H9 (cell line): ENCODE results near the gene PABPN1. TPM values are rescaled to one million over a fixed set of nuclear protein-coding genes. Genes with fewer than 3 reads are reported as not detected.

Source experiments
- DNase-seq: peaks from one replicate; pipeline ENCODE4 v3.0.0-alpha.2; 2017
- H2AFZ ChIP-seq: one replicate; pipeline ENCODE4 v1.6.1; 2013; ENCODE audit warnings: mild to moderate bottlenecking, low read length, control low read depth, moderate library complexity
- H2AK5ac ChIP-seq: 2 replicates; pipeline ENCODE4 v1.6.1; 2013; ENCODE audit warnings: low read length, control low read depth, mixed read lengths; ENCODE audit not compliant: insufficient read length
- H2BK120ac ChIP-seq: one replicate; pipeline ENCODE4 v1.6.1; 2013; ENCODE audit warnings: low read depth, mild to moderate bottlenecking, low read length, control low read depth, inconsistent platforms; ENCODE audit not compliant: poor library complexity, severe bottlenecking
- H2BK12ac ChIP-seq: 2 replicates; pipeline ENCODE4 v1.6.1; 2013; ENCODE audit warnings: low read length, control low read depth, mixed read lengths, low read depth; ENCODE audit not compliant: insufficient read length
- H2BK15ac ChIP-seq: 2 replicates; pipeline ENCODE4 v1.6.1; 2013; ENCODE audit warnings: low read depth, low read length, control low read depth
- H2BK20ac ChIP-seq: one replicate; pipeline ENCODE4 v1.6.1; 2013; ENCODE audit warnings: low read depth, mild to moderate bottlenecking, low read length, control low read depth, inconsistent platforms; ENCODE audit not compliant: poor library complexity, severe bottlenecking
- H2BK5ac ChIP-seq: 2 replicates; pipeline ENCODE4 v1.6.1; 2013; ENCODE audit warnings: low read length, control low read depth, mixed read lengths; ENCODE audit not compliant: insufficient read length
- H3K14ac ChIP-seq: 2 replicates; pipeline ENCODE4 v1.6.1; 2013; ENCODE audit warnings: low read length, control low read depth; ENCODE audit not compliant: insufficient read depth
- H3K18ac ChIP-seq: 2 replicates; pipeline ENCODE4 v1.6.1; 2013; ENCODE audit warnings: low read depth, mild to moderate bottlenecking, mixed read lengths, low read length, control low read depth; ENCODE audit not compliant: insufficient read length
- H3K23ac ChIP-seq: 2 replicates; pipeline ENCODE4 v1.6.1; 2013; ENCODE audit warnings: low read length, control low read depth, mixed read lengths, low read depth; ENCODE audit not compliant: insufficient read length
- H3K23me2 ChIP-seq: 2 replicates; pipeline ENCODE4 v1.6.1; 2013; ENCODE audit warnings: low read depth, mild to moderate bottlenecking, mixed read lengths, low read length, control low read depth; ENCODE audit not compliant: insufficient read length, poor library complexity, severe bottlenecking
- H3K27ac ChIP-seq: 2 replicates; pipeline ENCODE4 v1.5.1; 2013; ENCODE audit warnings: low read length, control low read depth, mixed read lengths, low read depth; ENCODE audit not compliant: insufficient read length
- H3K27me3 ChIP-seq: 2 replicates; pipeline ENCODE4 v1.6.1; 2013; ENCODE audit warnings: low read length, control low read depth, inconsistent platforms; ENCODE audit not compliant: insufficient read depth
- H3K4ac ChIP-seq: 2 replicates; pipeline ENCODE4 v1.6.1; 2013; ENCODE audit warnings: low read depth, mild to moderate bottlenecking, control low read depth, inconsistent platforms, low read length, moderate library complexity
- H3K4me1 ChIP-seq: 2 replicates; pipeline ENCODE4 v1.6.1; 2013; ENCODE audit warnings: low read length, control low read depth, inconsistent platforms; ENCODE audit not compliant: insufficient read depth
- H3K4me2 ChIP-seq: 2 replicates; pipeline ENCODE4 v1.6.1; 2013; ENCODE audit warnings: low read length, control low read depth, mixed read lengths; ENCODE audit not compliant: insufficient read length, insufficient read depth
- H3K56ac ChIP-seq: 2 replicates; pipeline ENCODE4 v1.6.1; 2013; ENCODE audit warnings: low read depth, mild to moderate bottlenecking, mixed read lengths, low read length, control low read depth; ENCODE audit not compliant: insufficient read length
- H3K79me1 ChIP-seq: 2 replicates; pipeline ENCODE4 v1.6.1; 2013; ENCODE audit warnings: low read depth, mild to moderate bottlenecking, moderate library complexity, low read length, control low read depth, inconsistent platforms; ENCODE audit not compliant: insufficient read depth, poor library complexity, severe bottlenecking
- H3K79me2 ChIP-seq: 2 replicates; pipeline ENCODE4 v1.6.1; 2013; ENCODE audit warnings: low read length, control low read depth, inconsistent platforms; ENCODE audit not compliant: insufficient read depth
- H3K9ac ChIP-seq: 2 replicates; pipeline ENCODE4 v1.6.1; 2013; ENCODE audit warnings: low read length, control low read depth, mixed read lengths; ENCODE audit not compliant: insufficient read length; ENCODE audit errors: extremely low read depth
- H3K9me3 ChIP-seq: one replicate; pipeline ENCODE4 v1.6.1; 2013; ENCODE audit warnings: low read depth, low read length, inconsistent platforms; ENCODE audit not compliant: control insufficient read depth
- H3T11ph ChIP-seq: one replicate; pipeline ENCODE4 v1.6.1; 2013; ENCODE audit warnings: mild to moderate bottlenecking, low read length, control low read depth, inconsistent platforms
- H4K20me1 ChIP-seq: one replicate; pipeline ENCODE4 v1.6.1; 2013; ENCODE audit not compliant: control insufficient read depth, insufficient read length, insufficient read depth
- H4K5ac ChIP-seq: 2 replicates; pipeline ENCODE4 v1.6.1; 2013; ENCODE audit warnings: low read depth, mild to moderate bottlenecking, mixed read lengths, low read length, control low read depth; ENCODE audit not compliant: insufficient read length
- H4K8ac ChIP-seq: replicated peaks from 2 replicates; pipeline ENCODE4 v1.6.1; 2013; ENCODE audit warnings: low read length, control low read depth, mixed read lengths, low read depth; ENCODE audit not compliant: insufficient read length
- H4K91ac ChIP-seq: 2 replicates; pipeline ENCODE4 v1.6.1; 2013; ENCODE audit warnings: low read depth, mild to moderate bottlenecking, moderate library complexity, mixed read lengths, low read length, control low read depth; ENCODE audit not compliant: insufficient read length
- H3K27ac Mint-ChIP-seq, 3 experiments: 2 replicates in 2 of 3; 3 replicates in 1 of 3; pipeline ENCODE4 v1.8.0; 2020 to 2021; ENCODE audit warnings: mixed read lengths in 3 of 3, mild to moderate bottlenecking in 1 of 3, moderate library complexity in 1 of 3
- H3K27me3 Mint-ChIP-seq: 2 replicates; pipeline ENCODE4 v1.8.0; 2021; ENCODE audit warnings: low read depth, mild to moderate bottlenecking, moderate library complexity, mixed read lengths
- H3K36me3 Mint-ChIP-seq, 3 experiments: 2 replicates in 2 of 3; 3 replicates in 1 of 3; pipeline ENCODE4 v1.8.0; 2020 to 2021; ENCODE audit warnings: low read depth in 3 of 3, mixed read lengths in 3 of 3; ENCODE audit not compliant: insufficient read depth in 1 of 3
- H3K4me1 Mint-ChIP-seq, 2 experiments: 2 replicates each; pipeline ENCODE4 v1.8.0; 2020; ENCODE audit warnings: mixed read lengths in 2 of 2
- H3K4me3 Mint-ChIP-seq, 2 experiments: 2 replicates in 1 of 2; 3 replicates in 1 of 2; pipeline ENCODE4 v1.8.0; 2020 to 2021; ENCODE audit warnings: mild to moderate bottlenecking in 2 of 2, mixed read lengths in 2 of 2, moderate library complexity in 1 of 2
- H3K9me3 Mint-ChIP-seq, 2 experiments: 2 replicates in 1 of 2; 3 replicates in 1 of 2; pipeline ENCODE4 v1.8.0; 2020; ENCODE audit warnings: mild to moderate bottlenecking in 2 of 2, mixed read lengths in 2 of 2, moderate library complexity in 1 of 2
- WGBS: extraction: QIAGEN DNeasy Blood & Tissue Kit; methylation state at CpG from one replicate; pipeline ENCODE4 v1.1.7; 2013; ENCODE audit warnings: missing lambda C conversion rate, low lambda C conversion rate, mixed read lengths; ENCODE audit not compliant: insufficient read length; ENCODE audit errors: extremely low coverage; 5-methylcytosine and 5-hydroxymethylcytosine counted together
- total RNA-seq: library from RNA; stranded (reverse); gene quantifications from 2 replicates; pipeline ENCODE4 v1.2.1, GENCODE V29; 2021
- TF ChIP-seq, protein P1 (sequence below): fragments of 200-600 bp; sonication (generic); conservative IDR thresholded peaks from 3 replicates; pipeline ENCODE4 v1.8.0; 2021; ENCODE audit warnings: antibody characterized with exemption, mild to moderate bottlenecking

The PABPN1 gene
- total RNA-seq, 1 experiment from 2014 or later: 333 TPM

DNA sequence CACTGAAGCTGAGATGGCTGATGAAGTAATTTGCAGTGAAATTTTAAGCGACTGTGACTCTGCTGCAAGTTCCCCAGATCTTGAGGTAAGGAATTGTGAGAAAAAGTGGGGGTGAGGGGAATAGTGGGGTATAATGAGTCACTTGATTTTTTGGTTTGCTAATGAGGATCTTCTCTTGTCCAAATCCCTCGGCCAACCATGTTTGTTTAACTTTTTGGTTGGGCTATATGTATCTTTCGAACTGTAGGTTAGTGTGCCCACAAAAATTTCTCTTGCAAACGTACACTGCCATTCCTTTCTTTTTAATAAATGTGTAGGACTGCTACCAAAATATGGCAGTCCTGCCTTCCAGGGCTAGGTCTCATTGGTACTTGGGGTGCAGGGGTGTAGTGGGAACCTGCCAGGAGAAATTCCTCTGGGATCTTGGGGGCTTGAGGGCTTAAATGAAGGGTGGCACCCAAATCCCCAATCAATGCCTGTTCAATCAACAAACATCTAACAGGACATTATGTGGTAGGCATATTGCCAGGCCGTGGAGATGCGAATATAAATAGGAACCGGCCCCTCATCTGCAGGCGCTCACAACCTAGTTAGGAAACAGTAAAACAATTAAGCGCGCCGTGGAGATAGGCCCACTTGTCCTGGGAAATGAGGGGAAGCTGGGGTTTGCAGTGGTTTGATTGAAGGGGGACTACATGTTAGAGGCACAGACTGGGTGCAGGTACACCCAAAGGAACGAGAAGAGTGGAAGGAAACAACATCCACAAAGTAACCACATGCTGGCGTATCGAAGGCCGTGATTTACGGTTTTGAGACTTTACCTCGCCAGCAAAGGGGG, 1.3 kb upstream of the PABPN1 start:
- H3K4me2 ChIP-seq: peak overlapping the region; percentile 62
- H3K9me3 ChIP-seq: no peaks in the 10 kb centered on the region
- no peak overlapping the region for H3T11ph ChIP-seq
- DNase-seq: no peak
- Mint-ChIP-seq H3K4me1 (peaks cover 22 to 28% of the 10 kb centered on the region in 2 experiments), H3K36me3 (peaks cover 33 to 37% (median 35%) of the 10 kb centered on the region in 3 experiments), H3K27me3 (no peaks in the 10 kb centered on the region), H3K27ac (peak overlapping the region; percentile 97 to 99 (median 99)), H3K4me3 (peak overlapping the region; percentile 84 to 95), H3K9me3 (no peaks in the 10 kb centered on the region; a peak in 1 of 5 replicates)
- H4K5ac ChIP-seq: peak overlapping the region; percentile 92
- H4K20me1 ChIP-seq: no peaks in the 10 kb centered on the region
- no peak overlapping the region for H2AK5ac ChIP-seq
- H2AFZ ChIP-seq: no peak overlapping the region
- no peak overlapping the region for H2BK12ac ChIP-seq
- peaks cover 4% of the 10 kb centered on the region for H3K79me1 ChIP-seq
- WGBS: no CpG with 5 or more reads among the region's 17 CpGs
- no peak overlapping the region for H3K23ac ChIP-seq
- H2BK15ac ChIP-seq: no peak overlapping the region
- H3K27me3 ChIP-seq: no peaks in the 10 kb centered on the region
- peaks cover 13% of the 10 kb centered on the region for H3K23me2 ChIP-seq
- peaks cover 3% of the 10 kb centered on the region; the same call in 1 of the 2 replicates for H3K4me1 ChIP-seq
- H3K18ac ChIP-seq: peak overlapping the region; percentile 83
- no peak overlapping the region for H3K56ac ChIP-seq
- peak overlapping the region; percentile 78 for H3K9ac ChIP-seq
- TF ChIP-seq, protein P1, sequence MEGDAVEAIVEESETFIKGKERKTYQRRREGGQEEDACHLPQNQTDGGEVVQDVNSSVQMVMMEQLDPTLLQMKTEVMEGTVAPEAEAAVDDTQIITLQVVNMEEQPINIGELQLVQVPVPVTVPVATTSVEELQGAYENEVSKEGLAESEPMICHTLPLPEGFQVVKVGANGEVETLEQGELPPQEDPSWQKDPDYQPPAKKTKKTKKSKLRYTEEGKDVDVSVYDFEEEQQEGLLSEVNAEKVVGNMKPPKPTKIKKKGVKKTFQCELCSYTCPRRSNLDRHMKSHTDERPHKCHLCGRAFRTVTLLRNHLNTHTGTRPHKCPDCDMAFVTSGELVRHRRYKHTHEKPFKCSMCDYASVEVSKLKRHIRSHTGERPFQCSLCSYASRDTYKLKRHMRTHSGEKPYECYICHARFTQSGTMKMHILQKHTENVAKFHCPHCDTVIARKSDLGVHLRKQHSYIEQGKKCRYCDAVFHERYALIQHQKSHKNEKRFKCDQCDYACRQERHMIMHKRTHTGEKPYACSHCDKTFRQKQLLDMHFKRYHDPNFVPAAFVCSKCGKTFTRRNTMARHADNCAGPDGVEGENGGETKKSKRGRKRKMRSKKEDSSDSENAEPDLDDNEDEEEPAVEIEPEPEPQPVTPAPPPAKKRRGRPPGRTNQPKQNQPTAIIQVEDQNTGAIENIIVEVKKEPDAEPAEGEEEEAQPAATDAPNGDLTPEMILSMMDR: no peak
- H2BK20ac ChIP-seq: no peak overlapping the region
- H3K79me2 ChIP-seq: peaks cover 10% of the 10 kb centered on the region; the same call in 1 of the 2 replicates
- peak overlapping the region; percentile 13 for H2BK5ac ChIP-seq
- peak overlapping the region; percentile 19 for H4K8ac ChIP-seq
- peak overlapping the region; percentile 75 for H3K14ac ChIP-seq
- H4K91ac ChIP-seq: peak overlapping the region; percentile 14
- peak overlapping the region; percentile 94 for H3K27ac ChIP-seq
- H2BK120ac ChIP-seq: no peak overlapping the region
- H3K4ac ChIP-seq: no peak overlapping the region
